Transverse colon (tissue), 4 donors: ENCODE results near the gene SERPINB6. TPM values are rescaled to one million over a fixed set of nuclear protein-coding genes. Genes with fewer than 3 reads are reported as not detected.

ENCODE experiments used
- DNase-seq: peaks from one replicate; pipeline ENCODE4 v3.0.0-alpha.2; 2019
- H3K27ac ChIP-seq, 4 donors: fragments of 200-600 bp; sonication (generic); 2 replicates each; pipeline ENCODE4 v1.5.1; 2016 to 2018; ENCODE audit warnings: inconsistent platforms in 4 of 4
- H3K27me3 ChIP-seq: fragments of 200-600 bp; sonication (generic); 2 replicates; pipeline ENCODE4 v1.5.1; 2017; ENCODE audit warnings: inconsistent platforms
- H3K36me3 ChIP-seq, 4 donors: fragments of 200-600 bp; sonication (generic); 2 replicates each; pipeline ENCODE4 v1.5.1; 2017 to 2019; ENCODE audit warnings: inconsistent platforms in 4 of 4
- H3K4me1 ChIP-seq, 4 donors: fragments of 200-600 bp; sonication (generic); 2 replicates each; pipeline ENCODE4 v1.5.1; 2017 to 2020; ENCODE audit warnings: inconsistent platforms in 4 of 4
- H3K4me3 ChIP-seq, 4 donors: fragments of 200-600 bp; sonication (generic); 1 replicate in 1 of 4; 2 replicates in 3 of 4; pipeline versions ENCODE4 v1.5.1 to v1.6.1; 2017 to 2019; ENCODE audit warnings: inconsistent platforms in 4 of 4
- H3K9me3 ChIP-seq, 2 donors: fragments of 200-600 bp; sonication (generic); 2 replicates each; pipeline ENCODE4 v1.5.1; 2017 to 2019; ENCODE audit warnings: inconsistent platforms in 2 of 2
- CTCF ChIP-seq, 5 experiments: fragments of 200-600 bp in 3 of 5; fragments of 450-650 bp in 2 of 5; sonication (generic) in 3 of 5; IDR thresholded peaks; 1 replicate in 2 of 5; 2 replicates in 3 of 5; pipeline ENCODE4 v1.5.1; 2016 to 2017; ENCODE audit warnings: antibody characterized with exemption in 5 of 5, inconsistent platforms in 3 of 5, mild to moderate bottlenecking in 2 of 5, moderate library complexity in 1 of 5
- EP300 ChIP-seq: sonication (generic); formaldehyde crosslinking; IDR thresholded peaks from one replicate; pipeline ENCODE4 v1.6.1; 2017; ENCODE audit warnings: antibody characterized with exemption, low read depth
- POLR2A ChIP-seq: fragments of 450-650 bp; IDR thresholded peaks from one replicate; pipeline ENCODE4 v1.6.1; 2016; ENCODE audit warnings: antibody characterized with exemption, mild to moderate bottlenecking, moderate library complexity
- POLR2AphosphoS5 ChIP-seq, 3 donors: sonication (generic); formaldehyde crosslinking; IDR thresholded peaks; one replicate each; pipeline ENCODE4 v1.6.1; 2016; ENCODE audit warnings: antibody characterized with exemption in 3 of 3
- WGBS, 2 donors: methylation state at CpG; one replicate each; pipeline ENCODE4 v1.1.5; 2018; ENCODE audit warnings: low coverage in 1 of 2; 5-methylcytosine and 5-hydroxymethylcytosine counted together
- in situ Hi-C, 4 donors: fragments of 200-750 bp; cut with MboI; loops; one replicate each; pipeline versions ENCODE4 v1.15.0 to v1.15.1; 2017; ENCODE audit warnings: low sequenced_read_pairs in 3 of 4, low pct_ligation_motif_present in 1 of 4, low pct_unique_long_range_greater_than_20kb in 1 of 4
- intact Hi-C: fragments of 100-400 bp; cut with DNase I; formaldehyde crosslinking; loops from one replicate; pipeline ENCODE4 v1.15.1; 2023; ENCODE audit warnings: low total_unique reads
- total RNA-seq, 4 donors: library from RNA; depleted of rRNA; stranded (reverse); fragments of >200 nt; gene quantifications; one replicate each; pipeline ENCODE4 v1.1.0, GENCODE V29; 2016

Gene SERPINB6
- total RNA-seq, 4 donors from 2014 or later = 134 to 276 (median 170) TPM

GRCh38 chr6:3016473-3017280 is 45.3 kb upstream of the SERPINB6 start:
- 89 to 94% methylated on average over 3 to 17 of the region's 17 CpGs for WGBS, 2 donors
- no peak overlapping the region for H3K4me3 ChIP-seq
- in situ Hi-C loops = no loop called here
- no peak for TF ChIP-seq EP300
- TF ChIP-seq POLR2A = no peak
- TF ChIP-seq CTCF (IDR thresholded peaks at IDR 0.05) = no peak
- no peak for DNase-seq
- H3K9me3 ChIP-seq = peaks cover 5 to 6% of the 10 kb centered on the region in 2 donors
- peaks cover 0 to 18% (median 9%) of the 10 kb centered on the region in 4 donors for H3K4me1 ChIP-seq
- H3K27ac ChIP-seq = no peak overlapping the region
- peaks cover 0 to 2% (median 0%) of the 10 kb centered on the region in 4 donors for H3K36me3 ChIP-seq
- intact Hi-C loops = no loop called here
- no peaks in the 10 kb centered on the region for H3K27me3 ChIP-seq

GRCh38 chr6:3015144-3015543 is 43.8 kb upstream of the SERPINB6 start:
- no peak for TF ChIP-seq CTCF (IDR thresholded peaks at IDR 0.05)
- TF ChIP-seq POLR2AphosphoS5 (IDR thresholded peaks at IDR 0.05) = no peak
- no peak for TF ChIP-seq EP300
- no peak for TF ChIP-seq POLR2A
- H3K36me3 ChIP-seq = peaks cover 0 to 17% (median 5%) of the 10 kb centered on the region in 4 donors
- in situ Hi-C loops = no loop called here

GRCh38 chr6:3014675-3015066 is 43.3 kb upstream of the SERPINB6 start:
- Histone ChIP-seq H3K27ac (no peak overlapping the region), H3K36me3 (peaks cover 0 to 22% (median 7%) of the 10 kb centered on the region in 4 donors), H3K9me3 (peaks cover 14 to 15% of the 10 kb centered on the region in 2 donors), H3K27me3 (no peaks in the 10 kb centered on the region), H3K4me3 (no peak overlapping the region), H3K4me1 (peaks cover 0 to 14% (median 8%) of the 10 kb centered on the region in 4 donors)
- WGBS, 2 donors = 92 to 100% methylated on average over 1 to 4 of the region's 4 CpGs
- no peak for DNase-seq
- no peak for TF ChIP-seq CTCF (IDR thresholded peaks at IDR 0.05)
- no peak for TF ChIP-seq POLR2A
- TF ChIP-seq EP300 = no peak
- TF ChIP-seq POLR2AphosphoS5 (IDR thresholded peaks at IDR 0.05) = no peak
- in situ Hi-C loops (no loop called here), intact Hi-C loops (no loop called here)

More at GRCh38 chr6:3015144-3015543, 43.8 kb upstream of the SERPINB6 start:
- peaks cover 0 to 14% (median 9%) of the 10 kb centered on the region in 4 donors for H3K4me1 ChIP-seq
- H3K27ac ChIP-seq = no peak overlapping the region
- H3K9me3 ChIP-seq = peaks cover 14 to 15% of the 10 kb centered on the region in 2 donors
- no peak for DNase-seq
- intact Hi-C loops = no loop called here
- no peaks in the 10 kb centered on the region for H3K27me3 ChIP-seq
- H3K4me3 ChIP-seq = no peak overlapping the region
- WGBS, 2 donors = 80 to 93% methylated on average over 1 to 10 of the region's 10 CpGs

DNA sequence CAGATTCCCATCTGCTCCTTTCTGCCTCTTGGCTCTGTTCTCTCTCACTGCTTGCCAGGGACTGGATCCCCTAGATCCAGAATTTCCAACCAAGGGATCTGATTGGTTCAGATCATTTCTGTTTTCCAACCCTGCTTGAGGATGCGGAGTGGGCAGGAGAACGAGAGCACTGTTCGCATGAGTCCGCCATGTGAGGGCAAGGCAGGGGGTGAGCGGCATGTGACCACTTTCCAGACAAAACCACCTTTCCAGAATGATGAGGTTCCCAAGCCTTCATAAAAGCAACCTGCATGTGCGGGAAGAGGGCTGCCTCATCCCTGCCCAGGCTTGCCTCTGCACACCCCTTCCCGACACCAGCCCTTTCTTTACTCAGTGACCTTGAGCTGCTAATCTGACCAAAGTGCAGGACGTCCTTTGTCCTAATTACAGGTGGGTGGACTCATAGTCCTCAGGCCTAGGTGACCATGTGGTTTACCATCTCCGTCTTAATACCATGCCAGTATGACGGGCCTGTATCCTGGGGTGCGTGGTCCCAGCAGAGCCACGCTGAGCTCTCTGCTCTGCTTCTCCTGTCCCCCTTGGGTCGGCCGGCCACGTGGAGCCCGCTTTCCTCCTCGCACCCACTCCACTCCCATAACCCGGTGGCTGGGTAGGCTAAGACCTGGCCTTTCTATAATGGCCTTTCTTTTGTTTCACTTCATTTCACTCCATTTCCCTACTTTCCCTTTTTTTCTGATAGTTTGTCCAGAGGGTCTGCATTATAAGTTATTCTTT is 42.7 kb upstream of the SERPINB6 start:
- Histone ChIP-seq H3K27me3 (no peaks in the 10 kb centered on the region), H3K4me1 (peaks cover 0 to 8% (median 3%) of the 10 kb centered on the region in 4 donors), H3K9me3 (peaks cover 14 to 15% of the 10 kb centered on the region in 2 donors), H3K4me3 (no peak overlapping the region), H3K27ac (no peak overlapping the region), H3K36me3 (peaks cover 0 to 22% (median 7%) of the 10 kb centered on the region in 4 donors)
- WGBS, 2 donors = 90 to 95% methylated on average over 8 to 18 of the region's 18 CpGs
- DNase-seq = no peak
- in situ Hi-C loops (no loop called here), intact Hi-C loops (no loop called here)
- TF ChIP-seq EP300 (no peak), POLR2A (no peak), CTCF (IDR thresholded peaks at IDR 0.05) (no peak), POLR2AphosphoS5 (IDR thresholded peaks at IDR 0.05) (no peak)
